Thyroid gland (tissue), 4 donors: ENCODE measurements around the gene TET3. TPM values are rescaled to one million over a fixed set of nuclear protein-coding genes. Genes with fewer than 3 reads are reported as not detected.

Experiments used
- DNase-seq, 2 donors: peaks; one replicate each; pipeline ENCODE4 v3.0.0-alpha.2; 2019
- H3K27ac ChIP-seq, 3 donors: fragments of 200-600 bp; sonication (generic); 1 replicate in 2 of 3; 2 replicates in 1 of 3; pipeline ENCODE4 v1.5.1; 2016 to 2019; ENCODE audit warnings: mild to moderate bottlenecking in 1 of 3, moderate library complexity in 1 of 3
- H3K27me3 ChIP-seq: fragments of 200-600 bp; sonication (generic); one replicate; pipeline ENCODE4 v1.5.1; 2019
- H3K36me3 ChIP-seq, 2 donors: fragments of 200-600 bp; sonication (generic); one replicate each; pipeline ENCODE4 v1.5.1; 2016 to 2019
- H3K4me1 ChIP-seq, 2 donors: fragments of 200-600 bp; sonication (generic); one replicate each; pipeline ENCODE4 v1.5.1; 2017 to 2019
- H3K4me3 ChIP-seq, 3 donors: fragments of 200-600 bp; sonication (generic); replicated peaks in 1 of 3; 1 replicate in 2 of 3; 2 replicates in 1 of 3; pipeline ENCODE4 v1.5.1; 2016; ENCODE audit warnings: mild to moderate bottlenecking in 1 of 3
- H3K9me3 ChIP-seq: fragments of 200-600 bp; sonication (generic); one replicate; pipeline ENCODE4 v1.5.1; 2017
- CTCF ChIP-seq, 6 experiments: fragments of 200-600 bp in 3 of 6; fragments of 450-650 bp in 3 of 6; sonication (generic) in 3 of 6; IDR thresholded peaks; one replicate each; pipeline ENCODE4 v1.5.1; 2016 to 2019; ENCODE audit warnings: antibody characterized with exemption in 6 of 6, mild to moderate bottlenecking in 2 of 6, inconsistent platforms in 1 of 6, moderate library complexity in 1 of 6
- POLR2A ChIP-seq, 2 donors: fragments of 450-650 bp; IDR thresholded peaks; one replicate each; pipeline ENCODE4 v1.6.1; 2017; ENCODE audit warnings: antibody characterized with exemption in 2 of 2, mild to moderate bottlenecking in 2 of 2, moderate library complexity in 1 of 2
- WGBS, 2 donors: methylation state at CpG; one replicate each; pipeline ENCODE4 v1.1.5; 2017; 5-methylcytosine and 5-hydroxymethylcytosine counted together
- intact Hi-C: fragments of 100-400 bp; cut with DNase I; formaldehyde crosslinking; loops from one replicate; pipeline ENCODE4 v1.15.1; 2023
- total RNA-seq, 4 donors: library from RNA; depleted of rRNA; stranded (reverse); fragments of >200 nt; gene quantifications; one replicate each; pipeline ENCODE4 v1.2.3, GENCODE V29; 2016

The TET3 gene
- total RNA-seq, 4 donors from 2014 or later, result 6.4 to 10.8 (median 7.5) TPM

- TF ChIP-seq POLR2A (IDR thresholded peaks at IDR 0.05) (no peak), CTCF (IDR thresholded peaks at IDR 0.05) (no peak)
- H3K27ac ChIP-seq, result no peak overlapping the region
- peaks cover 34 to 35% of the 10 kb centered on the region in 2 donors for H3K36me3 ChIP-seq
- intact Hi-C loops, result no loop called here
- no peaks in the 10 kb centered on the region for H3K9me3 ChIP-seq
- DNase-seq, result no peak
- no peak overlapping the region for H3K4me3 ChIP-seq
- WGBS, 2 donors, result 91 to 93% methylated on average over 5 of the region's 5 CpGs
- no peaks in the 10 kb centered on the region for H3K4me1 ChIP-seq
- H3K27me3 ChIP-seq, result no peaks in the 10 kb centered on the region
These were observed 28.4 kb upstream of the TET3 start for GRCh38 chr2:73956218-73956865.

- peaks cover 15 to 26% of the 10 kb centered on the region in 2 donors for H3K36me3 ChIP-seq
- H3K9me3 ChIP-seq, result no peaks in the 10 kb centered on the region
- intact Hi-C loops, result no loop called here
- no peak overlapping the region for H3K4me3 ChIP-seq
- no peaks in the 10 kb centered on the region for H3K4me1 ChIP-seq
- TF ChIP-seq CTCF (IDR thresholded peaks at IDR 0.05) (no peak), POLR2A (IDR thresholded peaks at IDR 0.05) (no peak)
- no peak overlapping the region for H3K27ac ChIP-seq
- DNase-seq, result no peak
- 96 to 99% methylated on average over 4 of the region's 4 CpGs for WGBS, 2 donors
- no peaks in the 10 kb centered on the region for H3K27me3 ChIP-seq
These were observed 23.4 kb upstream of the TET3 start for GRCh38 chr2:73961274-73961673.

- Histone ChIP-seq H3K27me3 (no peaks in the 10 kb centered on the region), H3K9me3 (no peaks in the 10 kb centered on the region), H3K4me3 (no peak overlapping the region), H3K36me3 (peaks cover 12 to 20% of the 10 kb centered on the region in 2 donors), H3K27ac (no peak overlapping the region), H3K4me1 (no peaks in the 10 kb centered on the region)
- no peak for DNase-seq
- TF ChIP-seq CTCF (IDR thresholded peaks at IDR 0.05) (no peak), POLR2A (IDR thresholded peaks at IDR 0.05) (no peak)
- whole genome bisulfite sequencing, 2 donors, result 87 to 89% methylated on average over 12 of the region's 12 CpGs
- intact Hi-C loops, result no loop called here
These were observed 22.7 kb upstream of the TET3 start for GRCh38 chr2:73961823-73962615.

- Histone ChIP-seq H3K36me3 (peaks cover 12 to 20% of the 10 kb centered on the region in 2 donors), H3K9me3 (no peaks in the 10 kb centered on the region), H3K27ac (no peak overlapping the region), H3K4me1 (no peaks in the 10 kb centered on the region), H3K27me3 (no peaks in the 10 kb centered on the region), H3K4me3 (no peak overlapping the region)
- no peak for DNase-seq
- TF ChIP-seq CTCF (IDR thresholded peaks at IDR 0.05) (no peak), POLR2A (IDR thresholded peaks at IDR 0.05) (no peak)
- 58 to 59% methylated on average over 5 of the region's 5 CpGs for WGBS, 2 donors
- intact Hi-C loops, result no loop called here
These were observed 21.9 kb upstream of the TET3 start for GRCh38 chr2:73962798-73963197.
